ENCODE measurements around the gene GSAP. TPM values are rescaled to one million over a fixed set of nuclear protein-coding genes. Genes with fewer than 3 reads are reported as not detected.

Gene GSAP
- total RNA-seq, 1 donor from 2014 or later: 9.9 TPM

GRCh38 chr7:77409739-77410547, 6.2 kb downstream of the GSAP start:
- no peak for TF ChIP-seq CTCF (IDR thresholded peaks at IDR 0.05; ENCODE audit: unreplicated experiment)
- Mint-ChIP-seq H3K27me3 (peaks cover 13% of the 10 kb centered on the region), H3K9me3 (ENCODE audit: low read depth) (no peaks in the 10 kb centered on the region), H3K27ac (no peak overlapping the region), H3K4me1 (ENCODE audit: low read depth) (peaks cover 6% of the 10 kb centered on the region), H3K4me3 (ENCODE audit: low read depth) (no peak overlapping the region), H3K36me3 (ENCODE audit: insufficient read depth) (no peaks in the 10 kb centered on the region)
- no peak for DNase-seq (ENCODE audit: low spot score, unreplicated experiment)

- peaks cover 7% of the 10 kb centered on the region for H3K27me3 Mint-ChIP-seq
- TF ChIP-seq CTCF (IDR thresholded peaks at IDR 0.05; ENCODE audit: unreplicated experiment): no peak
- no peaks in the 10 kb centered on the region for H3K36me3 Mint-ChIP-seq (ENCODE audit: insufficient read depth)
- peaks cover 9% of the 10 kb centered on the region for H3K4me1 Mint-ChIP-seq (ENCODE audit: low read depth)
- no peak overlapping the region for H3K27ac Mint-ChIP-seq
- no peaks in the 10 kb centered on the region for H3K9me3 Mint-ChIP-seq (ENCODE audit: low read depth)
- no peak for DNase-seq (ENCODE audit: low spot score, unreplicated experiment)
- H3K4me3 Mint-ChIP-seq (ENCODE audit: low read depth): no peak overlapping the region
Measured at GRCh38 chr7:77409005-77409738, 7.0 kb downstream of the GSAP start.

GRCh38 chr7:77407906-77408305, 8.2 kb downstream of the GSAP start:
- Mint-ChIP-seq H3K4me3 (ENCODE audit: low read depth) (no peak overlapping the region), H3K9me3 (ENCODE audit: low read depth) (no peaks in the 10 kb centered on the region), H3K27ac (no peak overlapping the region), H3K36me3 (ENCODE audit: insufficient read depth) (no peaks in the 10 kb centered on the region), H3K4me1 (ENCODE audit: low read depth) (peaks cover 11% of the 10 kb centered on the region), H3K27me3 (peaks cover 2% of the 10 kb centered on the region)
- no peak for TF ChIP-seq CTCF (IDR thresholded peaks at IDR 0.05; ENCODE audit: unreplicated experiment)
- DNase-seq (ENCODE audit: low spot score, unreplicated experiment): no peak

GRCh38 chr7:77406421-77406820, 9.7 kb downstream of the GSAP start:
- no peak overlapping the region for H3K4me3 Mint-ChIP-seq (ENCODE audit: low read depth)
- H3K36me3 Mint-ChIP-seq (ENCODE audit: insufficient read depth): no peaks in the 10 kb centered on the region
- no peak for DNase-seq (ENCODE audit: low spot score, unreplicated experiment)
- no peaks in the 10 kb centered on the region for H3K27me3 Mint-ChIP-seq
- TF ChIP-seq CTCF (IDR thresholded peaks at IDR 0.05; ENCODE audit: unreplicated experiment): no peak
- H3K27ac Mint-ChIP-seq: no peak overlapping the region
- no peaks in the 10 kb centered on the region for H3K9me3 Mint-ChIP-seq (ENCODE audit: low read depth)
- peaks cover 11% of the 10 kb centered on the region for H3K4me1 Mint-ChIP-seq (ENCODE audit: low read depth)

GRCh38 chr7:77404641-77405040, 11.5 kb downstream of the GSAP start:
- no peak for DNase-seq (ENCODE audit: low spot score, unreplicated experiment)
- Mint-ChIP-seq H3K27me3 (no peaks in the 10 kb centered on the region), H3K27ac (peak overlapping the region; percentile 24), H3K4me3 (ENCODE audit: low read depth) (no peak overlapping the region), H3K36me3 (ENCODE audit: insufficient read depth) (peaks cover 2% of the 10 kb centered on the region), H3K9me3 (ENCODE audit: low read depth) (no peaks in the 10 kb centered on the region), H3K4me1 (ENCODE audit: low read depth) (peaks cover 11% of the 10 kb centered on the region)
- no peak for TF ChIP-seq CTCF (IDR thresholded peaks at IDR 0.05; ENCODE audit: unreplicated experiment)

All from progenitor cell of endocrine pancreas (in vitro differentiated cells).